CD4-positive, alpha-beta T cell treated with Interleukin-4 for 4 hours (primary cell): Measurements from ENCODE around the gene WDR59.
"Not testable (repeated sequence)": the region's sequence is repeated elsewhere in the genome, so short reads cannot be mapped to it uniquely, and the experiment has no call there.

Experiments used
- DNase-seq: peaks from one replicate; pipeline ENCODE4 v3.0.0-alpha.2; 2020

Gene WDR59

GRCh38 chr16:74954763-74955162 is 30.2 kb downstream of the WDR59 start:
- DNase-seq: no peak

DNA sequence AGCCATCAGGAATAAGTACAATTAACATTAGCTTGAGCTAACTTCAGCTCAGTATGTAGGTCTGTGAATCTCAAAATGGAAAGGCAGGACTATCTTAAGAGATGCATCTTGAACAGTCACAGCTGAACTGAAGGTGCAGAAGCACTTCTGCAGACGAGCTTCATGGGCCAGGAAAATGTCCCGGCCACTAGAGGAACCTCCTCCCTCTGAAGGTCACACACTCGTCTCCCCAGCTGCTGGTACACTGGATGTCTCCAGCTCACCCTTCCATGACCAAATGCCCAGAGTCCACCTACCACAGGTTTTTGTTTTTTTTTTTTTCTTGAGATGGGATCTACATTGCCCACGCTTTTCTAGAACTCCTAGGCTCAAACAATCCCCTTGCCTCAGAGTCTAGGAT is 33.2 kb downstream of the WDR59 start:
- DNase-seq: no peak

DNA sequence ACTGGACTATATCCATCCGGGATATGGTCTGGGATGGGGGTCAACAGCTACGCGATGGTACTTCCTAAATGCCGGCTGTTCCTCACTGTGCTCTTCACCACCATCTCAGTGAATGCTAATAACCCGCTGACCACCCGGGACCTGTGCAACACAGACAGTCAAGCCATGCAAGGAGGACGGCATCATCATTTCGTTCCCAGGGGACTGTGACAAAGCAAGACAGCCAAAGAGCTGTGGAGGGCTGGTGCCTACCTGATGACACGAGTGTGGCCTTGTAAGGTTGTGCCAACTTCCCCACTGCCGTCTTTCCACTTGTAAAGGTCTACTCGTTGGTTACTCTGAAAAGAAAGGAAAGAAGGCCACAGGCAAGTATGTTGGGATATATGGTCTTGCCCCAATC is 33.7 kb downstream of the WDR59 start:
- DNase-seq: no peak

- no peak for DNase-seq
These were observed 34.4 kb downstream of the WDR59 start for GRCh38 chr16:74950511-74950910.

DNA sequence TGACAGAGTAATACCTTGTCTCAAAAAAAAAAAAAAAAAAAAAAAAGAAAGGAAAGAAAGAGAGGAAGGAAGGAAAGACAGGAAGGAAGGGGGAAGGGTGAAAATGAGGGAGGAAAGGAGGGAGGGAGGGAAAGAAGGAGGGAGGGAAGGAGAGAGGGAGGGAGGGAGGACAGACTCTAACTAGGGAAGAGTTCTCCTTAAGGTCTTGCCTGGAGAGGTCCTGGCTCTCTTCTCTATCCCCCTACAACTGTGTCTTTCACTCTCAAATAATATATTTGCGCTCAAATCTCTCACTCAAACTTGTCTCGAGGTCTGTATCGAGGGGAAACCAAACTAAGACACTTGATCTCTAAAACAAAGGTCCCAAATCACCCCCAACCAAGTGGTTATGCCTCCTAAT is 35.6 kb downstream of the WDR59 start:
- no peak for DNase-seq

DNA sequence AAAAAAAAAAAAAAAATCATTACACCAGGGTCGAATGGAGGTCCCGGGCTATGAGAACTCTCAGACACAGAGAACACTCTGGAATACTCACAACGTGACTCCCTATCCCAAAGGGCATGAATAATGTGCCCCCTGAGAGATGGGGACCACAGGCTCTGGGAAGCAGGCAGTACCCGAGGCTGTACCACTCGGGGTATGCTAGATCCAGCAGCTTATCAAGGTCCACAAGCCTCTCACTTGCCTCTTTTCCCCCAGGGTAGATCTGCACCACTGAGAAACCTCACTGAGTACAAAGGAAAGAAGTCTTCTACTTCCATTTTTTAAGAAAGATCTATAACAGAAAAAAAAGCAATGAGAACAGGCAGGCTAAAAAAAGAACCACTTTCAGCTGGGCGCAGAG is 40.5 kb downstream of the WDR59 start:
- no peak for DNase-seq

DNA sequence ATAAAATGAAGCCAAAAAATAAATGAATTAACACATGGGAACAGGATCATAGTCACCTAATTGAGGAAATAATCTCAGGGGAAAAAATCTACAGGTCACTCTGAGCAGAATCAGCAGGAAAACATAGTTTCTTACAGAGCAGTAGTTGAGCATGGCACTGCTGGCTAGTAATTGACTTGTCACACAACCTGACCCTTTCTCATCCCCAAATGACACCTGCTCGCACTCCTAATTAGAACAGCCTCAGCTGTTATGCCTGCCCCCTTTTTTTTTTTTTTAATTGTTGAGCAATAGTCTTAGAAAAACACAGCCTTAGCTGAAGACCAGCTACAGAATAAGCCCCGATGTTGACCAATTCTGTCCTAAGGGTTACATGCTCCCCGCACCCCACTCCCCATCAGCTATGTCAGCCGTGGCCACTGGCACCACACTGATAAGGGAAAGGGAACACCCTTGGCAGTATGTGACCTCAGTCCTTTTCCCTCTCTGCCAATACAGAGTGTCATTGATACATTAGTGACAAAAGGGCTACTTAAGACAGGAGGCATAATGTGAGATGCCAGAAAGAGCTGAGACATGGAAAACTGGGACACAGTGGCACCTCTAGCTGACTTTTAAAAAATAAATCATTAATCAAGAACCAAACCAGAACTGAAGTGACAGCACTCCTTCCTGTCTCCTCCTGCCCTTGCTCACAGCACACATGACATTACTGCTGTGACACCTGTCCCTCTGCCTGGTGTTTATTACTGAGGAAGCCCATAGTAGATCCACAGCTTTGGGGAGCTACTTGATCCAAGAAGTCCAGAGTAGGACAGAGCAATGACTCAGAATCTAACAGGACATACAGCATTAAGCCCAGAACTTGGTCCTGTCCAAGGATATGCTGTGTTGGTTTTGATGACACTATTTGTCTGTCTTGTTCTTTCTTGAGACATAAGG is 41.7 kb downstream of the WDR59 start:
- no peak for DNase-seq

DNA sequence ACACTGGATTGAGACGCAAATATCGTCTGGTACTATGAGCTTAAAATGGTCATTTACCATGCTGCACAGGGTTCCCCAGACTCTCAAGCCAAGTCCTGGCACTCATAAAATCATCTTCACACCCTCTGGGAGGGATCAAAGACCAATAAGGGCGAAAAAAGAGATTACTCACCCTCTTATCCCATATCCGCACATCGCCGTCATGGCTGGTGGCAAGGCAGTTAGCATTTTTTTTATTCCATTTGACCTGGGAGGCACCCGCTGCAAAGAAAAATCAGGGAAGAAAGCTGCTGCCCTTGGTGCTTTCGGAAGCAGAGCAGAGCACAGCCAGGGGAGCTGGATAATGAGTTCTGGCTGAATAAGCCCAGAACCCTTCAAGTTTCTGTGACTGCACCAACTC is 42.4 kb downstream of the WDR59 start:
- DNase-seq: no peak

- no peak for DNase-seq
These were observed 45.2 kb downstream of the WDR59 start for GRCh38 chr16:74939688-74940087.

- DNase-seq: peak; percentile 4
These were observed 47.9 kb downstream of the WDR59 start for GRCh38 chr16:74936902-74937560.

- no peak for DNase-seq
These were observed 53.5 kb downstream of the WDR59 start for GRCh38 chr16:74931445-74931844.

GRCh38 chr16:74929636-74930035 is 55.3 kb downstream of the WDR59 start:
- DNase-seq: no peak

GRCh38 chr16:74926805-74927204 is 58.1 kb downstream of the WDR59 start:
- DNase-seq: no peak

DNA sequence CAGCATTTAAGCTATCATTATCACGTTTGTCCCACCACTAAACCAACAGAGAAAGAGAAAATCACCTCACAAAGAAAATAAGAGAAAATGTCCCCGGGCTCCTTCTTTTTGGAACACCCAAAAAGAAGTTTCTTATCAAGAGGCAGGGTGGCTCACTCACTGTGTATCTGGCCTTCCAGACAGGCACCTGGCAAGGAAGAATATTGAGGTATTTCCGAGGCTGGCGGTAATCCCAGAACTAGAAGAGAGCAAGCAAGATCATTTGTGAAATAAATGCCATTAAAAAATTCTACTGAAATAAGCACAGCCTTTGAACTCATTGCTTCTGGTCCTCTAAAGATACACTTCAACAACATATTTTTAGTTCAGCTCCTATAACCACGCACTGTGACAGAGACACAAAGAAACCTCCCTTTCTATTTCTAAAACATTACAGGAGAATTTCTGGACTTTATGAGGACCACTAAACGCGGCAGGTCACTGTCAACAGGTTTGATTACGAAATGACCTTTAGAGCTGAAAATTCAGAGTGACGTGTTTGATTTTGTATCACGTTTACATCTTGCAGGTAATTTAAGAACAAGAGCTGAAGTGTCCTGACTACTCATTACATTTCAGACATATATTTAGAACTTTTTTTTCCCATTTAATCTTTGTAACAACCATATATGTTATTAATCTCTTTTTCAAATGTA is 61.0 kb downstream of the WDR59 start:
- no peak for DNase-seq

DNA sequence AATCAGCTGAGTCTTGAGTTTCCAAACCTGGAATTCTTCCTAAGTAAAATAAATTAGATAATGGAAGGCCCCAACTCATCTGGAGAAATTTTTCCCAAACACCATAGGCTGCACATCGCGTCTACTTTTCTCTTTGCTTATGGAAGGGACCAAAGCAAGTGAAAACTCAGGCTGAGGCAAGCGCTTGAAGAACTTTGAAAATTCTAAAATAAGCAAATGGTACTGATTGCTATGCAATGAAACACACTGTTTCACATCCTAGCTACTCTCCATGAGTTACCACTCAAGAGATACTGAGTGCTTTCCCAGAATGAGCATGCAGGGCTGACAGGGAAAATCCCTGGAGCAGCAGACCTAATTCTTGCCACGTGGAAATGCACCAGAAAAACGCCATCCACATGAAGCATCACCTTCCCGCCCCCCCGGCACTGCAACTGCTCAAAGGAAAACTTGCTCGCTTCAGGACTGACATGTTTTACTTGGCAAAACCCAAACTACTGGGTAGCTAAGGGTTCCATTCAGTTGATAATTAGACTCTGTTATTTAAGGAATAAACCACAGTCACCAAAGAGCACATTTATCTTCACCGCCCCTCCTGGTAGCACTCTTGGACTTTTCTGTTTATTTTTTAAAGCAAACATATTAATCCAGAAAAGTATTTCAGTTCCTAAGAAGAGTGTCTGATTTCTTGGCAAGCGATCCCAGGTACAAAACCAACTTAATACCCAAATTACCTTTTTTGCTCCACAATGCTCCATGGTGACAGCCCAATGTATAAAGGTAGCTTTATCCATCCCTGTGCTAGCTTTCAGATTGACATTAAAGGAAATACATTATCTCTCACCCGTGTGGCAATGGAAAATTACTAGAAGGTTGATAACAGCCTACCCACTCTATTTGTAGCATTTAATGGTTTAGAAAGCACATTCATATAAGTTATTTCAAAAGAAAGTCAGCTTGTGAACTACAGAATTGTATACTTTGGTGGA is 62.5 kb downstream of the WDR59 start:
- DNase-seq: no peak

DNA sequence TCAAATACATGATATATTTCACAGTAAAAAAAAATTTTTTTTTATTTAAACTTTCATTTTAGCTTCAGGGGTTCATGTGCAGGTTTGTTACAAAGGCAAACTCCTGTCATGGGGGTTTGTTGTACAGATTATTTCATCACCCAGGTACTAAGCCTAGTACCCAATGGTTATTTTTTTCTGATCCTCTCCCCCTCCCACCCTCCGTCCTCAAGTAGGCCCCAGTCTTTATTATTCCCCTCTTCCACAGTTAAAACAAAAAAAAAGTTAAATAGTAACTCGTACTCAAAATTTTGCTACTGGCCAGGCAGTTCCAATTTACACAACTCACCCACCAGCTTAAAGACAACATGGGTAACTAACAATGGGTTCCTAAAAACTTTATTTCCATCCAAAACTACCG is 63.9 kb downstream of the WDR59 start:
- DNase-seq: no peak

DNA sequence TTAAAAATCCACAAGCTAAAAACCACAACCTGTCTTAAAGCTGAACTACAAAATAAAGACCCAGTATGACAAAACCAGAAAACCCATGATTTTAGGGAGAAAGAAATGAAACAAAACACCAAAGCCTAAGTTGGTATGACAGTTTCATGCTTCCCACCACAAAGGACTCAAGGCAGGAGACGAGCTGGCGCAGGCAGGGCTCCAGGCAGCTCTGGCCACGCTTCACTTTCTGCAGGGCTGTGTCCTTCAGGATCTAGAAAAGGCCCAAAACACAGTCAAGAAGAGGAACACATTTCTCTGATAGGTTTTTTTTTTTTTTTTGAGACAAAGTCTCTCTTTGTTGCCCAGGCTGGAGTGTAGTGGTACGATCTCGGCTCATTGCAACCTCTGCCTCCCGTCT is 75.3 kb downstream of the WDR59 start:
- DNase-seq: no peak

DNA sequence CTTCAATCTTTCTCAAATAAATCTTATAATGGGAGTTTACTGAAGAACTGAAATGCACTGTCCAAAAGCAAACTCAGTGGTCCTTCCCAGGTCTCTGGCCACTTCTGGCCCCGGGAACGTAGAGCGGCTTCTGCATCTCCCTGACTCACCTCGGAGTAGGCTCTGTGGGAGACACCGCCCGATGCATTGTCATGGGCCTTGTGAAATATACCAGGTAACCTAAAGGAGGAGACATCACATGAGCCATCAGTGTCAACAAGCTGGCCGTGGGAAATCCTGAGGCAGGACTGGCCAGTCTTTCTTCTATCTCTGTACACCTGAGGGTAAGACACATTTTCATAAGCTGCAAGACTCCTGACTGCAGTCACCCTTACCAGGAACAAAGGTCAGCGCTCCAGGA is 76.2 kb downstream of the WDR59 start:
- DNase-seq: not testable (repeated sequence)

DNA sequence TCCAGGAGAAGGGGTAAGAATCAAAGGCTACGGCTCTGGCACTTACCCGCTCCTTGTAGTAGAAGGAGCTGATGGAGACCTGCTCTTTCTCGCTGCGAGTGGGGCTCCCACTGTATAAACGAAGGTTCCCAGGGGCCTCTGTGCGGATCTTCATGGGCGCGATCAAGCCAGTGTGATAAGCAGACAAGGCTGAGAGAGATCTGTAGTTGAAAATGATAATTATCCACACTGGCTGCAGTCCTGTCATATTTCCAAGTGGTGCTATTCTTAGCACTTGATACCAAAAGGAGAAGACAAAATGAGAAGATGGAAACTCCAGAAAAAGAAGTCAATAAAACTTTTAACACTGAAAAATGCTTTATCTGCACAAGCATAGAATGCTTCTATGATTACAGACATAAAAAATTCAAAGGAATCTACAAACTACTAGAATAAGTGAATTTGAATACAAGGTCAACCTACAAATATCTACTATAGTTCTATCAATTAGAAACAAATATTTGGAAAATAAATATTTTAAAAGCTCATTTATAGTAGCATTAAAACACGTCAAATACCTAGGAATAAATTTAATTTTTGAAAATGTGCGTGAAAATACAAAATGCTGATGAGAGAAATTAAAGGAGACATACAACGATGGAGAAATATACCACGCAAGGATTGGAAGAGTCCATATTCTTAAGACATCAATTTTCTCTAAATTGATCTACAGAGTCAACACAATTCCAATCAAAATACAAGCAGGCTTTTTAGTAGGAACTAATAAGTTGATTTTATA is 80.8 kb downstream of the WDR59 start:
- DNase-seq: no peak

- DNase-seq: no peak
These were observed 81.8 kb downstream of the WDR59 start for GRCh38 chr16:74903120-74903519.

- no peak for DNase-seq
These were observed 82.8 kb downstream of the WDR59 start for GRCh38 chr16:74902161-74902560.

- no peak for DNase-seq
These were observed 83.3 kb downstream of the WDR59 start for GRCh38 chr16:74901606-74902005.
